ENCODE measurements around the gene OR2T29.
"Not testable (repeated sequence)": the region's sequence is repeated elsewhere in the genome, so short reads cannot be mapped to it uniquely, and the experiment has no call there.

Gene OR2T29

GRCh38 chr1:248562672-248563071, at the start of gene OR2T29:
OR2T29 (minus strand) TSS chr1:248562772; CDS start chr1:248559491, 3,281 bp downstream.
- not testable (repeated sequence) for DNase-seq (ENCODE audit: low spot score)

GRCh38 chr1:248611883-248612414, 49.4 kb upstream of the OR2T29 start:
- no peak for DNase-seq (ENCODE audit: low spot score)

- no peak for DNase-seq (ENCODE audit: low spot score)
Observed at GRCh38 chr1:248610301-248610700, 47.7 kb upstream of the OR2T29 start.

- no peak for DNase-seq (ENCODE audit: low spot score)
Observed at GRCh38 chr1:248599396-248599795, 36.8 kb upstream of the OR2T29 start.

GRCh38 chr1:248597589-248597988, 35.0 kb upstream of the OR2T29 start, which contains the start of gene OR2T10:
OR2T10 (minus strand) TSS chr1:248597700; CDS start chr1:248593768, 3,932 bp downstream.
- DNase-seq (ENCODE audit: low spot score): no peak

GRCh38 chr1:248596615-248597014, 34.0 kb upstream of the OR2T29 start:
- no peak for DNase-seq (ENCODE audit: low spot score)

GRCh38 chr1:248593226-248593625, 30.7 kb upstream of the OR2T29 start:
- no peak for DNase-seq (ENCODE audit: low spot score)

GRCh38 chr1:248592655-248593054, 30.1 kb upstream of the OR2T29 start:
- no peak for DNase-seq (ENCODE audit: low spot score)

GRCh38 chr1:248590055-248590454, 27.5 kb upstream of the OR2T29 start:
- no peak for DNase-seq (ENCODE audit: low spot score)

- DNase-seq (ENCODE audit: low spot score): no peak
Observed at GRCh38 chr1:248589334-248589733, 26.8 kb upstream of the OR2T29 start.

GRCh38 chr1:248585266-248585665, 22.7 kb upstream of the OR2T29 start:
- peak; percentile 7 for DNase-seq (ENCODE audit: low spot score)

GRCh38 chr1:248576260-248576980, 13.8 kb upstream of the OR2T29 start:
- DNase-seq (ENCODE audit: low spot score): peak; percentile 11

- DNase-seq (ENCODE audit: low spot score): not testable (repeated sequence)
Observed at GRCh38 chr1:248574657-248575056, 12.1 kb upstream of the OR2T29 start, which contains the start of gene OR2T34. OR2T34 (minus strand) TSS chr1:248574757; CDS start chr1:248574757, 0 bp downstream.

- DNase-seq (ENCODE audit: low spot score): not testable (repeated sequence)
Observed at GRCh38 chr1:248573856-248574255, 11.3 kb upstream of the OR2T29 start.

GRCh38 chr1:248572049-248572448, 9.5 kb upstream of the OR2T29 start:
- DNase-seq (ENCODE audit: low spot score): not testable (repeated sequence)

GRCh38 chr1:248570811-248571210, 8.2 kb upstream of the OR2T29 start:
- not testable (repeated sequence) for DNase-seq (ENCODE audit: low spot score)

- DNase-seq (ENCODE audit: low spot score): not testable (repeated sequence)
Observed at GRCh38 chr1:248569049-248569448, 6.5 kb upstream of the OR2T29 start.

GRCh38 chr1:248565530-248566373, 3.2 kb upstream of the OR2T29 start:
- peak; percentile 22 for DNase-seq (ENCODE audit: low spot score)

- DNase-seq (ENCODE audit: low spot score): not testable (repeated sequence)
Observed at GRCh38 chr1:248551027-248551426, 11.5 kb downstream of the OR2T29 start.

GRCh38 chr1:248547383-248547782, 15.2 kb downstream of the OR2T29 start:
- not testable (repeated sequence) for DNase-seq (ENCODE audit: low spot score)

- DNase-seq (ENCODE audit: low spot score): not testable (repeated sequence)
Observed at GRCh38 chr1:248537449-248537848, 25.1 kb downstream of the OR2T29 start.

GRCh38 chr1:248521856-248522255, 40.7 kb downstream of the OR2T29 start:
- DNase-seq (ENCODE audit: low spot score): no peak

Data from activated CD4-positive, alpha-beta T cell treated with anti-CD3 and anti-CD28 coated beads, Interleukin-2, Interleukin-4, amounts not matched to agents 100 ng/mL and 50 ng/mL, durations not matched to agents 16 hours and 8 hours (primary cell).